OCI-LY3 (cell line): Measurements from ENCODE around the gene GDPD5.

Experiments used
- EZH2phosphoT487 ChIP-seq: fragments of 200-600 bp; shearing (Covaris generic); IDR thresholded peaks from 2 replicates; pipeline ENCODE4 v1.6.1; 2018; ENCODE audit warnings: antibody characterized with exemption, mixed run types, low read depth
- TF ChIP-seq, protein P1 (sequence below): fragments of 200-600, 300-600 bp; sonication (generic); IDR thresholded peaks from 2 replicates; pipeline ENCODE4 v1.5.1; 2014; ENCODE audit warnings: antibody characterized with exemption, low read length, low read depth

DNA sequence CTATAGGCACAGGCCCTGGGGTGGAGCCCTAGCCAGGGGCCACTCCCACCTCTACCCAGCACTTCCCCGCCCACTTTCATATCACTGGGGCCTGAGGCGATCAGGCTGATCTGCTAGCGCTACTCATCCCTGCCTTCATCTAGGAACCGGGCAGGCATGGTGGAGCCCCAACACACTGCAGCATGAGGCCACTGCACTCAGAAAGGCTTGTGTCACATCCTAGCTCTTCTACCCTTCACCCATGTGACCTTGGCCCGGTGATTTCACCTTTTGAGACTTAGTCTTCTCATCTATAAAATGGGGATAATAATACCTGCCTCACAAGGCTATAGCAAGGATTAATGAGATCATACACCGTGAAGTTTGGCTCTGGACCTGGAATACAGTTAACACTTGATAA lies 18.1 kb upstream of the GDPD5 start:
- TF ChIP-seq, protein P1, sequence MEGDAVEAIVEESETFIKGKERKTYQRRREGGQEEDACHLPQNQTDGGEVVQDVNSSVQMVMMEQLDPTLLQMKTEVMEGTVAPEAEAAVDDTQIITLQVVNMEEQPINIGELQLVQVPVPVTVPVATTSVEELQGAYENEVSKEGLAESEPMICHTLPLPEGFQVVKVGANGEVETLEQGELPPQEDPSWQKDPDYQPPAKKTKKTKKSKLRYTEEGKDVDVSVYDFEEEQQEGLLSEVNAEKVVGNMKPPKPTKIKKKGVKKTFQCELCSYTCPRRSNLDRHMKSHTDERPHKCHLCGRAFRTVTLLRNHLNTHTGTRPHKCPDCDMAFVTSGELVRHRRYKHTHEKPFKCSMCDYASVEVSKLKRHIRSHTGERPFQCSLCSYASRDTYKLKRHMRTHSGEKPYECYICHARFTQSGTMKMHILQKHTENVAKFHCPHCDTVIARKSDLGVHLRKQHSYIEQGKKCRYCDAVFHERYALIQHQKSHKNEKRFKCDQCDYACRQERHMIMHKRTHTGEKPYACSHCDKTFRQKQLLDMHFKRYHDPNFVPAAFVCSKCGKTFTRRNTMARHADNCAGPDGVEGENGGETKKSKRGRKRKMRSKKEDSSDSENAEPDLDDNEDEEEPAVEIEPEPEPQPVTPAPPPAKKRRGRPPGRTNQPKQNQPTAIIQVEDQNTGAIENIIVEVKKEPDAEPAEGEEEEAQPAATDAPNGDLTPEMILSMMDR = no peak
- no peak for TF ChIP-seq EZH2phosphoT487
